ENCODE results near the gene F13A1.

DNA sequence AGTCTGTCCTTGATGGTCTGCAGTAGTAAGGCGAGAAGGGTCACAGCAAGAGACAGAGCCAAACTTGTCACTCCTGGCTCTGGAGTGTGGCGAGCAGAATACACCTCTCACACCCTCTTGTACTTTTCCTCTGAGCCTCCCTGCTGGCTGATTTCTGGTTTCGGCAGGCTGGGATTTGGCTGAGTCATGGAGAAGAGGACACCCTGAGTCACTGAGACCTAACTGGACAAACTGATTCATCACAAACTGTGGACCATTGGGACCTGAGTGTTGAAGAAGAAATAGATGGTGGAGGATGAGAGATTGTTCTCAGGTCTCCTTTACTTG, 101.7 kb downstream of the F13A1 start:
- TF ChIP-seq, protein P1, sequence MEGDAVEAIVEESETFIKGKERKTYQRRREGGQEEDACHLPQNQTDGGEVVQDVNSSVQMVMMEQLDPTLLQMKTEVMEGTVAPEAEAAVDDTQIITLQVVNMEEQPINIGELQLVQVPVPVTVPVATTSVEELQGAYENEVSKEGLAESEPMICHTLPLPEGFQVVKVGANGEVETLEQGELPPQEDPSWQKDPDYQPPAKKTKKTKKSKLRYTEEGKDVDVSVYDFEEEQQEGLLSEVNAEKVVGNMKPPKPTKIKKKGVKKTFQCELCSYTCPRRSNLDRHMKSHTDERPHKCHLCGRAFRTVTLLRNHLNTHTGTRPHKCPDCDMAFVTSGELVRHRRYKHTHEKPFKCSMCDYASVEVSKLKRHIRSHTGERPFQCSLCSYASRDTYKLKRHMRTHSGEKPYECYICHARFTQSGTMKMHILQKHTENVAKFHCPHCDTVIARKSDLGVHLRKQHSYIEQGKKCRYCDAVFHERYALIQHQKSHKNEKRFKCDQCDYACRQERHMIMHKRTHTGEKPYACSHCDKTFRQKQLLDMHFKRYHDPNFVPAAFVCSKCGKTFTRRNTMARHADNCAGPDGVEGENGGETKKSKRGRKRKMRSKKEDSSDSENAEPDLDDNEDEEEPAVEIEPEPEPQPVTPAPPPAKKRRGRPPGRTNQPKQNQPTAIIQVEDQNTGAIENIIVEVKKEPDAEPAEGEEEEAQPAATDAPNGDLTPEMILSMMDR (IDR thresholded peaks at IDR 0.05): no peak
- TF ChIP-seq POLR2A (IDR thresholded peaks at IDR 0.05): no peak

Data from uterus (tissue), 2 donors.